Pancreas (tissue), 10 donors: ENCODE data around the gene AKAP14. TPM values are rescaled to one million over a fixed set of nuclear protein-coding genes. Genes with fewer than 3 reads are reported as not detected.
"Not testable (repeated sequence)": the region's sequence is repeated elsewhere in the genome, so short reads cannot be mapped to it uniquely, and the experiment has no call there.

Source experiments
- ATAC-seq, 4 donors: fragments of 200-7000 bp; cut with Tn5 transposase; one replicate each; pipeline versions ENCODE4 v1.8.0 to v1.9.1; 2020; ENCODE audit warnings: mild to moderate bottlenecking in 4 of 4, moderate library complexity in 4 of 4
- DNase-seq, 6 donors: peaks; one replicate each; pipeline ENCODE4 v3.0.0-alpha.2; 2020
- FAIRE-seq: peaks from 2 replicates; lab custom pipeline; 2012; peaks lifted over from hg19 to GRCh38; lab: Jason Lieb, UNC
- H3K27ac ChIP-seq, 4 donors: fragments of 200-600 bp; sonication (generic); 1 replicate in 3 of 4; 2 replicates in 1 of 4; pipeline versions ENCODE4 v1.5.0 to v1.8.0; 2020
- H3K27me3 ChIP-seq, 4 donors: fragments of 200-600 bp; one replicate each; pipeline ENCODE4 v1.8.0; 2021
- H3K36me3 ChIP-seq, 3 donors: fragments of 200-600 bp; sonication (generic) in 1 of 3; one replicate each; pipeline versions ENCODE4 v1.5.0 to v1.8.0; 2020 to 2021
- H3K4me1 ChIP-seq, 3 donors: fragments of 200-600 bp; one replicate each; pipeline ENCODE4 v1.8.0; 2021
- H3K4me3 ChIP-seq, 4 donors: fragments of 200-600 bp; sonication (generic) in 2 of 4; one replicate each; pipeline versions ENCODE4 v1.5.0 to v1.8.0; 2020 to 2021
- H3K9me3 ChIP-seq, 4 donors: fragments of 200-600 bp; one replicate each; pipeline ENCODE4 v1.8.0; 2021
- CTCF ChIP-seq, 4 donors: fragments of 200-600 bp; sonication (generic) in 3 of 4; IDR thresholded peaks; one replicate each; pipeline versions ENCODE4 v1.5.0 to v1.8.0; 2021; ENCODE audit warnings: antibody characterized with exemption in 4 of 4
- WGBS, 2 donors: extraction: QIAGEN DNeasy Blood & Tissue Kit; methylation state at CpG; one replicate each; pipeline ENCODE4 v1.1.7; 2013; 5-methylcytosine and 5-hydroxymethylcytosine counted together
- intact Hi-C, 3 donors: fragments of 100-400 bp; cut with DNase I; formaldehyde crosslinking; loops; one replicate each; pipeline versions ENCODE4 v1.11.1 to v1.14.2; 2022
- polyA plus RNA-seq, 2 donors: library from polyadenylated mRNA; stranded (reverse); fragments of 200-250 nt; gene quantifications; one replicate each; pipeline ENCODE4 v1.2.3, GENCODE V29; 2013
- total RNA-seq, 6 donors: library from RNA; stranded (reverse); fragmentation: NEBNext Ultra II Directional in 4 of 6; extraction: Animal tissue kit (Norgen Biotek cat#: 25700) in 4 of 6; gene quantifications; one replicate each; pipeline versions ENCODE4 v1.2.1 to v1.2.4, GENCODE V29; 2021 to 2023
- donor health status: healthy with polysubstance abuse.
- donor health status: DM: no; HTN: no; CAD: no; lungs with moderate emphysema.
- donor health status: DM: no; HTN: no; CAD: no.
- donor health status: control.
- donor health status: control.
- donor health status: Bipolar disorder and iron deficiency.
- donor health status: DM: yes; HTN: yes; CAD: no.
- donor health status: DM: no; HTN: no; CAD: no.
- donor health status: DM: no; HTN: no; CAD: no.
- donor health status: DM: yes; HTN: yes; CAD: no.

AKAP14 gene
- total and polyA plus RNA-seq, 8 donors, result not detected

DNA sequence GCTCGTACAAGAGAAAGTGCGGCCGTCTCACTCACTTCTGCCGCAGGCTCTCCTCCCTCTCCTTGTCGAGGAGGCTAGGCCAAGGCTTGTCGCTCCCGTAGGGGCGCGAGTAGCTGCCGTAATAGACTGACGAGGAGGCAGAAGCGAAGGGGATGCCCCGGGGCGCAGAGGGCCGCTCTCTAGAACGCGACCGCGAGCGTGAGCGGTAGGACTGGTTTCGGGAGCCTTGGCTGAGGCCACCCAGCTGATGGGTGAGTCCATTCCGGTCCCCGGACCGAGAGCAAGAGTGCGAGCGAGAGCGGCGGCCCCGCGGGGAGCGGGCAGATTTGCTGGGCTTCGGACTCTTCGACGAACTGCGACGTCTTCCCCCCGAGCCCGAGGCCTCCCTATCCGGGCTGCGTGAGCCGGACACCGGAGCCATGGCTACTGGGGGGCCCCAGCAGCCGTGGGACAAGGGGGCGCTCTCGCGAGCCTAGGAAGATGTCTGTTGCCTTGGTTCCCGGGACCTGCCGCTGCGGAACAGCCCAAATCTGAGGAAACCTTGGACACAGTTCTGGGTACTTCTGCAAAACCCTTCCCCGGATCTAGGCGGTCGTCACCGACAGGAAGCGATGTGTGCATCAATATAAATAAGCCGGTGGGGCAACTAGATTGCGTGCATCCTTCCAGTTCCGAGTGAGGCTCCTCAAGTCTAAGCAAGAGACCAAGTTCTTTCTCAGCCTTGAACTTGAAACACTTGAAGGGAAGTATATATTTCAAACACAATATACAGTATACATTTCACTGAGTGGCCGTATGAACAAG, 47.7 kb downstream of the AKAP14 start, which contains the start of gene NKAP:
Gene NKAP, minus strand, starts transcription at position 567 of the 804 bp plus-strand sequence. Its CDS starts 146 bp downstream, at position 421.
- Histone ChIP-seq H3K36me3 (no peaks in the 10 kb centered on the region), H3K27me3 (no peaks in the 10 kb centered on the region), H3K9me3 (no peaks in the 10 kb centered on the region), H3K4me1 (no peaks in the 10 kb centered on the region), H3K4me3 (peak within 1 kb of the TSS; percentile 51 to 69 (median 57)), H3K27ac (peak within 1 kb of the TSS; percentile 75 to 86 (median 82))
- FAIRE-seq (peak; percentile 89), DNase-seq (peak; percentile 62 to 83 (median 75)), ATAC-seq (peak; percentile 96 to 97 (median 96))
- intact Hi-C loops, result no loop called here
- WGBS, 2 donors, result 0 to 24% methylated on average over 59 of the region's 59 CpGs
- TF ChIP-seq CTCF (IDR thresholded peaks at IDR 0.05), result no peak

DNA sequence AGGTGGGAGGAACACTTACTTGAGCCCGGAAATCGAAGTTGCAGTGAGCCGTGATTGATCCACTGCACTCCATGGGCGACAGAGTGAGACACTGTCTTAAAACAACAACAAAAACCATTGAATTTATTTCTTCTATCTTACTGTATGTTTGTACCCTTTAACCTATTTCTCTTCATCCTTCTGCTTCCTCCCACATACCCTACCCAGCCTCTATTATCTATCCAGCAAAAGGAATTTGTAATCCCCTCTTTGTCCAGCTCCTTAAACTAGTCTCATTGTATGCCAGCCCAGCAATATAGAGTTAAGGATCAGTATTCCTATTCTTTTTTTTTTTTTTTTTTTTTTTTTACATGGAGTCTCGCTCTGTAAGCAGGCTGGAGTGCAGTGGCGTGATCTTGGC, 49.8 kb downstream of the AKAP14 start:
- intact Hi-C loops, result no loop called here
- WGBS, 2 donors, result 58 to 66% methylated on average over 6 of the region's 6 CpGs
- DNase-seq (no peak), FAIRE-seq (no peak), ATAC-seq (no peak)
- H3K27ac ChIP-seq, result no peak overlapping the region
- H3K4me3 ChIP-seq, result no peak overlapping the region
- no peaks in the 10 kb centered on the region for H3K4me1 ChIP-seq
- no peaks in the 10 kb centered on the region for H3K36me3 ChIP-seq
- no peak for TF ChIP-seq CTCF (IDR thresholded peaks at IDR 0.05)
- H3K9me3 ChIP-seq, result no peaks in the 10 kb centered on the region
- no peaks in the 10 kb centered on the region for H3K27me3 ChIP-seq

DNA sequence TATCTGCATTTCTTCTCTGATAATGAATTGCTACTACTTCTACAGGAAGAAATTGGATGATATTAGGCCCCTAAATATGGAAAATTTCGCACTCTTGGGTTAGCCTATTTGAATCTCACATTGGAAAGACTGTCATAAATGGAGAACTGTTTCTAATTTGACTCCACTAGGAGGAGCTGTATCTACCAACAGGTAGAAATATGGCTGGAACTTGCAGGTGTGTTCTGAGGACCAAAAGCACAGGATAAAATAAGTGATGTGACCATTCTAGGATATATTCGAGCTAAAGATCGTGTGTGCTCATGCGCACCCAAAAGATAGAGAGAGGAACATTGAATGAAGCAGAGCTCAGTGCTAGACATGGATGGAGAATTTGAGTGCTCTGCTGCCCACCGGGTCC, 52.7 kb downstream of the AKAP14 start:
- no peak for DNase-seq
- peaks cover 0 to 10% (median 0%) of the 10 kb centered on the region in 4 donors for H3K27me3 ChIP-seq
- H3K9me3 ChIP-seq, result no peaks in the 10 kb centered on the region
- no peak for TF ChIP-seq CTCF (IDR thresholded peaks at IDR 0.05)
- H3K36me3 ChIP-seq, result no peaks in the 10 kb centered on the region
- no peaks in the 10 kb centered on the region for H3K4me1 ChIP-seq
- no peak overlapping the region for H3K4me3 ChIP-seq
- no peak for ATAC-seq
- intact Hi-C loops, result no loop called here
- no peak overlapping the region for H3K27ac ChIP-seq
- no peak for FAIRE-seq
- 60 to 71% methylated on average over 5 of the region's 5 CpGs for WGBS, 2 donors

- Histone ChIP-seq H3K36me3 (no peaks in the 10 kb centered on the region), H3K27ac (no peak overlapping the region), H3K4me3 (no peak overlapping the region), H3K27me3 (peaks cover 0 to 10% (median 0%) of the 10 kb centered on the region in 4 donors), H3K9me3 (no peaks in the 10 kb centered on the region), H3K4me1 (no peaks in the 10 kb centered on the region)
- intact Hi-C loops, result no loop called here
- FAIRE-seq (no peak), DNase-seq (no peak), ATAC-seq (no peak)
- no peak for TF ChIP-seq CTCF (IDR thresholded peaks at IDR 0.05)
- whole genome bisulfite sequencing, 2 donors, result 54 to 86% methylated on average over 3 of the region's 3 CpGs
These were observed 58.7 kb downstream of the AKAP14 start for GRCh38 chrX:119954374-119954773.

- WGBS, 2 donors, result 82 to 84% methylated on average over 21 of the region's 21 CpGs
- intact Hi-C loops, H3K4me1 ChIP-seq, ATAC-seq, H3K27ac ChIP-seq, DNase-seq, H3K27me3 ChIP-seq, H3K9me3 ChIP-seq, FAIRE-seq, H3K4me3 ChIP-seq, H3K36me3 ChIP-seq: not testable (repeated sequence)
These were observed 60.3 kb downstream of the AKAP14 start for GRCh38 chrX:119955807-119956570.
